GM23248 (cell line): ENCODE data around the gene UTP15. TPM values are rescaled to one million over a fixed set of nuclear protein-coding genes. Genes with fewer than 3 reads are reported as not detected.

Experiments used
- DNase-seq: peaks from one replicate; pipeline ENCODE4 v3.0.0-alpha.2; 2015
- H2AFZ ChIP-seq: fragments of 200-600 bp; sonication (generic); 2 replicates; pipeline ENCODE4 v1.6.1; 2016; ENCODE audit warnings: antibody characterized with exemption
- H3F3A ChIP-seq: fragments of 200-600 bp; sonication (generic); 2 replicates; pipeline ENCODE4 v1.6.1; 2016; ENCODE audit warnings: mild to moderate bottlenecking, antibody characterized with exemption, mixed run types; ENCODE audit not compliant: insufficient read depth
- H3K27ac ChIP-seq: fragments of 200-600 bp; sonication (generic); 2 replicates; pipeline ENCODE4 v1.5.1; 2016; ENCODE audit warnings: mild to moderate bottlenecking
- H3K27me3 ChIP-seq: fragments of 200-600 bp; sonication (generic); replicated peaks from 2 replicates; pipeline ENCODE4 v1.6.1; 2016; ENCODE audit warnings: mild to moderate bottlenecking; ENCODE audit not compliant: insufficient read depth
- H3K36me3 ChIP-seq: fragments of 200-600 bp; sonication (generic); 2 replicates; pipeline ENCODE4 v1.6.1; 2016; ENCODE audit warnings: low read depth, mild to moderate bottlenecking
- H3K4me1 ChIP-seq: fragments of 200-600 bp; sonication (generic); 2 replicates; pipeline ENCODE4 v1.6.1; 2016; ENCODE audit warnings: mild to moderate bottlenecking; ENCODE audit not compliant: insufficient read depth
- H3K4me2 ChIP-seq: fragments of 200-600 bp; sonication (generic); one replicate; pipeline ENCODE4 v1.6.1; 2016; ENCODE audit warnings: mild to moderate bottlenecking; ENCODE audit not compliant: unreplicated experiment
- H3K4me3 ChIP-seq: fragments of 200-600 bp; sonication (generic); 2 replicates; pipeline ENCODE4 v1.5.1; 2016; ENCODE audit warnings: mild to moderate bottlenecking
- H3K79me2 ChIP-seq: fragments of 200-600 bp; sonication (generic); 2 replicates; pipeline ENCODE4 v1.6.1; 2016; ENCODE audit warnings: mild to moderate bottlenecking; ENCODE audit not compliant: insufficient read depth
- H3K9ac ChIP-seq: fragments of 200-600 bp; sonication (generic); 2 replicates; pipeline ENCODE4 v1.6.1; 2016; ENCODE audit warnings: mild to moderate bottlenecking
- H3K9me2 ChIP-seq: fragments of 200-600 bp; sonication (generic); 2 replicates; pipeline ENCODE4 v1.6.1; 2016; ENCODE audit warnings: mixed run types, mild to moderate bottlenecking, moderate library complexity; ENCODE audit not compliant: insufficient read depth
- H3K9me3 ChIP-seq: fragments of 200-600 bp; sonication (generic); one replicate; pipeline ENCODE4 v1.6.1; 2017; ENCODE audit warnings: low read depth
- H4K20me1 ChIP-seq: fragments of 200-600 bp; sonication (generic); 2 replicates; pipeline ENCODE4 v1.6.0; 2016; ENCODE audit not compliant: insufficient read depth
- EZH2 ChIP-seq: fragments of 200-600 bp; sonication (generic); IDR thresholded peaks from 2 replicates; pipeline ENCODE4 v1.6.1; 2018; ENCODE audit warnings: antibody characterized with exemption, mild to moderate bottlenecking; ENCODE audit not compliant: insufficient read depth, poor library complexity, severe bottlenecking
- EZH2phosphoT487 ChIP-seq: fragments of 200-600 bp; sonication (generic); IDR thresholded peaks from 2 replicates; pipeline ENCODE4 v1.6.1; 2018; ENCODE audit warnings: antibody characterized with exemption, moderate library complexity, mild to moderate bottlenecking, low read depth; ENCODE audit not compliant: insufficient read depth
- WGBS, 2 experiments: methylation state at CpG; one replicate each; pipeline ENCODE4 v1.1.6; 2015 to 2017; ENCODE audit warnings: low lambda C conversion rate in 2 of 2, low coverage in 1 of 2; ENCODE audit errors: missing lambda C conversion rate in 2 of 2; 5-methylcytosine and 5-hydroxymethylcytosine counted together
- in situ Hi-C: fragments of 300-500 bp; cut with MboI; formaldehyde crosslinking; loops from 2 replicates; pipeline ENCODE4 v1.15.0; 2020
- polyA plus RNA-seq: library from polyadenylated mRNA; unstranded; fragments of >200 nt; fragmentation: Nextera tagmentation; extraction: Ambion mirVana; gene quantifications from 2 replicates; pipeline ENCODE4 v1.2.1, GENCODE V29; 2016
- total RNA-seq: library from RNA; depleted of rRNA; stranded (reverse); fragments of >200 nt; shearing (Covaris generic); gene quantifications from 2 replicates; pipeline ENCODE4 v1.2.3, GENCODE V29; 2014

The UTP15 gene
- total and polyA plus RNA-seq, 2 experiments from 2014 or later, result 13.9 to 26.2 TPM

DNA sequence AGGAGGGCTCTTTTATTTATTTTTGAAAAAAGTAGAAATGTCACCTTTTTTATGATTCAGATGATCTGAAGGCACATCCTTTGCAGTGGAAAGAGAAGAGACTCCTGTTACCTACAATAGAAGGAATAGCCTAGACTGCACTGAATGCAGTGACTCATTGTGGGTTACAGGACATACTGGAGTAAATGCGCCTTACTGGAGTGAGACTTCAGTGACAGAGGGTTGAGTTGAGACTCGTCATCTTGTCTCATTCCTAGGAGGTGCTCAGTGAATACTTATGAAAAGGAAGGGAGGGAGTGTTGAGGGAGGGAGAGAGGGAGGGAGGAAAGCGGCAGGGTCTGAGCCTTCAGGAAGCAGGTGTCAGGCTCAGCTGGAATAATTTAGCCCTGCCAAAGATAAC is 25.4 kb upstream of the UTP15 start:
- Histone ChIP-seq H3K27ac (no peak overlapping the region), H3K4me2 (no peak overlapping the region), H2AFZ (no peak overlapping the region), H3K79me2 (no peaks in the 10 kb centered on the region), H4K20me1 (no peaks in the 10 kb centered on the region), H3K9me2 (no peaks in the 10 kb centered on the region), H3K27me3 (no peaks in the 10 kb centered on the region), H3K4me1 (peaks cover 10% of the 10 kb centered on the region), H3F3A (peaks cover 14% of the 10 kb centered on the region; the same call in 1 of the 2 replicates), H3K9ac (no peak overlapping the region), H3K4me3 (no peak overlapping the region), H3K9me3 (no peaks in the 10 kb centered on the region), H3K36me3 (no peaks in the 10 kb centered on the region)
- WGBS, 2 experiments, result 0 to 3% methylated on average over 2 to 3 of the region's 3 CpGs
- peak; percentile 91 for DNase-seq
- TF ChIP-seq EZH2, result no peak
- no peak for TF ChIP-seq EZH2phosphoT487
- in situ Hi-C loops, result no loop called here

DNA sequence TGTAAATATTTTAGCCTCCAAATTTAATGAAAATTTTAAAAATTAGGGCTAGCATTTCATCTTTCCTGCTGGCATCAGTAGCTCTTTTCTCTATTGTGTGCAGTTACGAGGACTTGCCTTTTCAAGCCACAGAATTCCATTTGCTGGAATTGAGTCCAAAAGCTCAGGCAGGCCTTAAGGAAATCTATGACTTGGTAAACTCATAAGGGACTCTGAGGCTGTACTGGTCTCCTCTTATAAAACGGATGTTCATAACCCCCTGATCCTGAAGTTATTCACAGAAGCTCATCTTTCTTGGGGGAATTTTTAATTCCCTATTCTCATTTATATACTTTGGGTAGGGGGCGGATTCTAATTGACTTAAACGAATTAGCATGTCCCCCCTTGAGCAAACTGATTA is 23.5 kb upstream of the UTP15 start:
- no peak overlapping the region for H3K4me2 ChIP-seq
- WGBS, 2 experiments, result 72 to 85% methylated on average over 4 of the region's 4 CpGs

DNA sequence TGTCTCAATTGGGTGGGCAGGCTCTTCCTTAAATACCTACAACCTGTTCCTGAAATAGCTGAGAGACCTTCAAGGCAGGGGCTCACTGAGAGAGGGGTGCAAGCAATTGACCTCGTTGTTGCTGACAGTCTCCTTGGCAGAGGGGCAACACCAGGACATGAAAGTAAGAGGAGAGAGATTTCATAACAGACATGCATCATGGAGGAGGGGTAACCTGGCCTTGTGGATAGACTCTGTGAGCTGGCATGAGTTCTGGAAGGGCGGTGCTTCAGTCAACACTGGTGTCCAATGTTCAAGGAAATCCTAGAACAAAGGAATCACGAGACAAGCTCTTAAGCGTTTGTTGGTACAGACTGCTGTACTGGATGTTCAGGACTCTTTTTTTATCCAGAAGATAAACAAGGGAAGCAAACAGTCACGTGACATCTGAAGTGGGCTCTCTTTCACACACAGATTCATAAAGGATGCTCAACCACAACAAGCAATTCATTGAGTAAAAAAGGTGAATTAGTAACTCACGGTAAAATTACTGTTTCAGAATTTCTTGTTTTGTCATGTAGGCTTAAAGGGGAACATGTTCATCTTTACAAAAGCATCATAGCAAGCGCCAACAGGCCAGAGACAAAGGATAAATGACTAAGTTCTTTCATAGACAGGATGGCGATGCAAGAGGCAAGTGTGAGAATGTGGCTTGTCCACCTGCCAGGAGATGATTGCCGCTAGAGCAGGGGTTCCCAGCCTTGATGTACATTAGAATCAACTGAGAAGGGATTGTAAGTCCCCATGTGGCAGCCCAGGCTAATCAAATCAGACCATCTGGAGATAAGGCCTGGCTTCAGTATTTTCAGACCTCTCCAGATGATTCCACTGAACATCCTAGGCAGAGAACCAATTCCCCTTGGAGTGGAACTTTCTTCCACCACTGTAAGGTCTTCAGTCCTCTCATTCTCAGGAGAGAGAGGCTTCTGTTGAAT is 20.8 kb upstream of the UTP15 start:
- 74 to 75% methylated on average over 9 of the region's 9 CpGs for WGBS, 2 experiments
- Histone ChIP-seq H3F3A (peaks cover 13% of the 10 kb centered on the region; the same call in 1 of the 2 replicates), H3K9me2 (no peaks in the 10 kb centered on the region), H3K27me3 (no peaks in the 10 kb centered on the region), H3K79me2 (no peaks in the 10 kb centered on the region), H3K9ac (no peak overlapping the region), H3K9me3 (no peaks in the 10 kb centered on the region), H3K4me2 (no peak overlapping the region), H3K36me3 (no peaks in the 10 kb centered on the region), H4K20me1 (no peaks in the 10 kb centered on the region), H2AFZ (no peak overlapping the region), H3K4me1 (peaks cover 9% of the 10 kb centered on the region), H3K27ac (no peak overlapping the region), H3K4me3 (no peak overlapping the region)
- TF ChIP-seq EZH2 (no peak), EZH2phosphoT487 (no peak)
- no peak for DNase-seq
- in situ Hi-C loops, result no loop called here

More for the DNA sequence above, 23.5 kb upstream of the UTP15 start:
- Histone ChIP-seq H3K9ac (no peak overlapping the region), H3K36me3 (no peaks in the 10 kb centered on the region), H3F3A (peaks cover 14% of the 10 kb centered on the region; the same call in 1 of the 2 replicates), H3K4me3 (no peak overlapping the region), H3K27me3 (no peaks in the 10 kb centered on the region), H3K27ac (no peak overlapping the region), H3K4me1 (peaks cover 10% of the 10 kb centered on the region), H4K20me1 (no peaks in the 10 kb centered on the region), H3K9me3 (no peaks in the 10 kb centered on the region), H3K79me2 (no peaks in the 10 kb centered on the region), H3K9me2 (no peaks in the 10 kb centered on the region), H2AFZ (no peak overlapping the region)
- DNase-seq, result no peak
- TF ChIP-seq EZH2, result no peak
- no peak for TF ChIP-seq EZH2phosphoT487
- in situ Hi-C loops, result no loop called here

DNA sequence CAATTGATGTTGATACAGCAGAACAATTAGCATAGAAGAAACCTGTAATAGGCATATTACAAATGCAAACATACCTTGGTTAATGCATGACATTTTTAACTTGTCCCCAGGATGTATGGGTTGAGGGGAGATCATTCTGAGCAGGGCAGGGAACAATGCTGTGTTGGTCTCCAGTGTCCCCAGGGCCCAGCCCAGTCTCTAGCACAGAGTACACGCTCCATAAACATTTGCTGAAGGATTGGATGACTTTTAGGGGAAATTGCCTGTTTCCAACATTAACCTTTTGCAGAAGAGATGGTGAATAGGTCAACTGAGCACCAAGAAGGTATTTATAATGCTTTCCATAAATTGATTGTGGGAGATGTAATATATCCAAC is 20.2 kb upstream of the UTP15 start:
- Histone ChIP-seq H3K27me3 (no peaks in the 10 kb centered on the region), H3K9ac (no peak overlapping the region), H3K4me1 (peaks cover 2% of the 10 kb centered on the region), H3K4me2 (no peak overlapping the region), H3K9me2 (no peaks in the 10 kb centered on the region), H3K36me3 (no peaks in the 10 kb centered on the region), H3K9me3 (no peaks in the 10 kb centered on the region), H3K27ac (no peak overlapping the region), H2AFZ (no peak overlapping the region), H3K4me3 (no peak overlapping the region), H3K79me2 (no peaks in the 10 kb centered on the region), H4K20me1 (no peaks in the 10 kb centered on the region), H3F3A (0 out of 2 replicates have a peak, but pooled peaks cover 7% of the 10 kb centered on the region)
- TF ChIP-seq EZH2 (no peak), EZH2phosphoT487 (no peak)
- in situ Hi-C loops, result no loop called here
- WGBS, 2 experiments, result 6 to 14% methylated on average over 1 of the region's 1 CpG
- DNase-seq, result no peak
